Loucy (cell line): ENCODE measurements around the gene WWOX.

Source experiments
- EZH2phosphoT487 ChIP-seq: fragments of 200-600 bp; IDR thresholded peaks from 2 replicates; pipeline ENCODE4 v1.6.1; 2018; ENCODE audit warnings: antibody characterized with exemption, mild to moderate bottlenecking, moderate library complexity, borderline replicate concordance
- TF ChIP-seq, protein P1 (sequence below): fragments of 200-600 bp; sonication (generic); conservative IDR thresholded peaks from 2 replicates; pipeline ENCODE4 v1.5.1; 2014; ENCODE audit warnings: mild to moderate bottlenecking, antibody characterized with exemption, low read length

GRCh38 chr16:78155791-78156345 lies 56.4 kb downstream of the WWOX start:
- TF ChIP-seq, protein P1, sequence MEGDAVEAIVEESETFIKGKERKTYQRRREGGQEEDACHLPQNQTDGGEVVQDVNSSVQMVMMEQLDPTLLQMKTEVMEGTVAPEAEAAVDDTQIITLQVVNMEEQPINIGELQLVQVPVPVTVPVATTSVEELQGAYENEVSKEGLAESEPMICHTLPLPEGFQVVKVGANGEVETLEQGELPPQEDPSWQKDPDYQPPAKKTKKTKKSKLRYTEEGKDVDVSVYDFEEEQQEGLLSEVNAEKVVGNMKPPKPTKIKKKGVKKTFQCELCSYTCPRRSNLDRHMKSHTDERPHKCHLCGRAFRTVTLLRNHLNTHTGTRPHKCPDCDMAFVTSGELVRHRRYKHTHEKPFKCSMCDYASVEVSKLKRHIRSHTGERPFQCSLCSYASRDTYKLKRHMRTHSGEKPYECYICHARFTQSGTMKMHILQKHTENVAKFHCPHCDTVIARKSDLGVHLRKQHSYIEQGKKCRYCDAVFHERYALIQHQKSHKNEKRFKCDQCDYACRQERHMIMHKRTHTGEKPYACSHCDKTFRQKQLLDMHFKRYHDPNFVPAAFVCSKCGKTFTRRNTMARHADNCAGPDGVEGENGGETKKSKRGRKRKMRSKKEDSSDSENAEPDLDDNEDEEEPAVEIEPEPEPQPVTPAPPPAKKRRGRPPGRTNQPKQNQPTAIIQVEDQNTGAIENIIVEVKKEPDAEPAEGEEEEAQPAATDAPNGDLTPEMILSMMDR, result no peak
- no peak for TF ChIP-seq EZH2phosphoT487
